Ramos (cell line): ENCODE data around the gene WDR90.

Experiments used
- in situ Hi-C: fragments of 300-500 bp; cut with MboI; formaldehyde crosslinking; loops from one replicate; pipeline ENCODE4 v1.14.3; 2022; ENCODE audit warnings: low sequenced_read_pairs; ENCODE audit not compliant: unreplicated experiment

The WDR90 gene

DNA sequence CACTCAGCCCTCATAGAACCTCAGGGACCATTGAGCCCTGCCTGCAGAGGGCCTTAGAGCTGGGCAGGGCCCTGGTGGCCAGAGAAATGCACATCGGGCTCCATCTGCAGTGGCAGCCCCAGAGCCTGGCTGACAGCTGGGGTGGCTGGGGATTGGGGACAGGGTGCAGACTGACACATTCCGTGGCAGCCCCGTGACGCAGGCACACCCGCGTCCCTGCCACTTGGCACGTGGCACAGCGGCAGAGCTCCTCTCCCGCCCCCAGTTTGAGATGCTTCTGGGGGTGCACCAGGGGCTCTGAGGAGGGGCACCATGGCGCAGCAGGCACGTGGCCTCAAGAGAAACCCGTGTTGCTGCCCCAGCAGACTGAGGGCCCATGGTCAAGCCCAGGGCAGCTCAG is 54.2 kb downstream of the WDR90 start:
- in situ Hi-C loops = loop anchor here (25.0 kb wide), 1 partner anchor 359 kb away; the partner anchor contains the start of gene SSTR5

DNA sequence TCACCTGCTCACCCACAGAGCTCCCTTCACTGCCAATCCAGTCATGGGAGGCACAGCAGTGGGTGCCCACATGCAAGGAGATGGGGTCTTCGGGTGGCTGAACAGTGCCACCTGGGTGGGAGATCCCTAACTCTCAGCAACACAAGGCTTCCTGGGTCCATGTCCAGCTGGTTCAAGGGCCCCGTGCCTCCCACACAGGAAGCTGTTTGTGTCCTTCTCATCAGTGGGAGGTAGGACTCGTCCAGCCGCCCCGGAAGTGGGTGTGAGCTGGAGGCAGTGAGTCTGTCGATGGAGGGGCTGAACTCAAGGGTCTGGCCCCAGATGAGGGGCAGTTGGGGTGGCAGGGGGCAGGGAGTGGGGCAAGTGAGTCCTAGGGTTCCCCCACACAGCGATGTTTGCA is 54.9 kb downstream of the WDR90 start:
- in situ Hi-C loops = loop anchor here (25.0 kb wide), 1 partner anchor 358 kb away; the partner anchor contains the start of gene SSTR5

DNA sequence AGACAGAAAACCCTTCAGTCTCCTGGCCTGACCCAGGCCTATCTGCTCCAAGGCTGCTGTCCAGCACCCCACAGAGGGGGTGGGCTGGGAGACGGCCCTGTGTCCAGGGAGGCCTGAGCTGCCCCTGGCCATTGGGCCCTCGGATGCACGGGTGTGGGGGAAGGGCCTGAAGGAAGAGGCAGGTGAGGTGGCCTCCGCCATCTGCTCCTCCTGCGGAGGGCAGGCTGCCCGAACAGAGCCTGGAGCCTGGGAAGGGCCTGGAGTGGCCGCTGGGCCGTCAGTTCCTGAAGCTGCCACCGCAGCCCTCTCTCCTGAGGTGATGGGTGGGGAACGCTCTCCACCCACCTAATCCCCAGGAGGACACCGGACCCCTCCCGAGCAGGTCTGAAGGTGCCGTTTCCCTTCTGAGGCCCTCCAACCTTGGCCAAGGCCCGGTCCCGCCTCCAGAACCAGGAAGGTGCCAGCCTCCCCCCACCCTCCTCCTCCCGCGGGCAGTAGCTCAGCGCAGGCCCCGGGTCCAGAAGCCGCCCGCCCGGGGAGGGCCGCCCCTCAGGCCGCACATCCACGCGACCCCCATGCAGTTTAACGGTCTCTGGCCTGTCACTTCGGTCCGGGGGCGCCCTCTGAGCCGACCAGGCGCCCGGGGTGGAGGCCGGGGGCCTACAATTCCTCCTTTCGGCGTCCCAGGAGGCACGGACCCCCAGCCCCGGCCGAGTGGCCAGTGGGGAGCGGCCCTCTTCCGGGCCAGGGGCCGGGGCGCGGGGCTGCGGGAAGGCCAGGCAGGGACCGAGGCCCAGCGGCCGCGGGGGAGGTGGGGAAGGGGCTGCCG is 55.6 kb downstream of the WDR90 start:
- in situ Hi-C loops = loop anchor here (25.0 kb wide), 1 partner anchor 358 kb away; the partner anchor contains the start of gene SSTR5

GRCh38 chr16:705431-706188 is 56.4 kb downstream of the WDR90 start, which contains the start of gene FBXL16:
Gene FBXL16 (minus strand): TSS chr16:705801. CDS start chr16:697405, 8,396 bp downstream.
- in situ Hi-C loops = loop anchor here (25.0 kb wide), 1 partner anchor 357 kb away; the partner anchor contains the start of gene SSTR5

- in situ Hi-C loops = loop anchor here (25.0 kb wide), 1 partner anchor 356 kb away; the partner anchor contains the start of gene SSTR5
These were observed 57.3 kb downstream of the WDR90 start for GRCh38 chr16:706189-707061.

DNA sequence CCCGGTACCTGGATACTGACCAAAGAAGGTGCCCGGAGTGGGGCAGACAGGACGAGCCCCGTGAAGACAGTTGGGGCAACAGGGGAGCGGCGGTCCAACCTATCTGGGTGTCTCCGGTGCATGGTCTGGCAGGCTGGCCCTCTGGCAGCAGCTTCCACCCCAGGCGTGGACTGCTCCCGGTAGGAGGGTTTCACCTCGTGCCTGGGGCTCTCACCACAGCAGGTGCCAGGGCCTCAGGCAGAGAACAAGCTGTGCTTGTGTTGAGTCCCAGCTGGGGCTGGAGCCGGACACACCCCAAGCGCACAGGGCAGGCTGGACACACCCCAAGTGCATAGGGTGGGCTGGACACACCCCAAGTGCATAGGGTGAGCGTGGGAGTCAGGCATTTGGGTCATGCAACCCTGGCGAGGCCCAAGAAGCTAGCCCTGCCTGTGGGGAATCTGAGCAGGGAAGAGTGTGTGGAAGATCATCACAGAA is 57.9 kb downstream of the WDR90 start:
- in situ Hi-C loops = loop anchor here (25.0 kb wide), 1 partner anchor 355 kb away; the partner anchor contains the start of gene SSTR5

- in situ Hi-C loops = loop anchor here (25.0 kb wide), 1 partner anchor 354 kb away; the partner anchor contains the start of gene SSTR5
These were observed 58.9 kb downstream of the WDR90 start for GRCh38 chr16:708019-708418.

- in situ Hi-C loops = loop anchor here (25.0 kb wide), 1 partner anchor 353 kb away; the partner anchor contains the start of gene SSTR5
These were observed 59.8 kb downstream of the WDR90 start for GRCh38 chr16:708959-709358.

DNA sequence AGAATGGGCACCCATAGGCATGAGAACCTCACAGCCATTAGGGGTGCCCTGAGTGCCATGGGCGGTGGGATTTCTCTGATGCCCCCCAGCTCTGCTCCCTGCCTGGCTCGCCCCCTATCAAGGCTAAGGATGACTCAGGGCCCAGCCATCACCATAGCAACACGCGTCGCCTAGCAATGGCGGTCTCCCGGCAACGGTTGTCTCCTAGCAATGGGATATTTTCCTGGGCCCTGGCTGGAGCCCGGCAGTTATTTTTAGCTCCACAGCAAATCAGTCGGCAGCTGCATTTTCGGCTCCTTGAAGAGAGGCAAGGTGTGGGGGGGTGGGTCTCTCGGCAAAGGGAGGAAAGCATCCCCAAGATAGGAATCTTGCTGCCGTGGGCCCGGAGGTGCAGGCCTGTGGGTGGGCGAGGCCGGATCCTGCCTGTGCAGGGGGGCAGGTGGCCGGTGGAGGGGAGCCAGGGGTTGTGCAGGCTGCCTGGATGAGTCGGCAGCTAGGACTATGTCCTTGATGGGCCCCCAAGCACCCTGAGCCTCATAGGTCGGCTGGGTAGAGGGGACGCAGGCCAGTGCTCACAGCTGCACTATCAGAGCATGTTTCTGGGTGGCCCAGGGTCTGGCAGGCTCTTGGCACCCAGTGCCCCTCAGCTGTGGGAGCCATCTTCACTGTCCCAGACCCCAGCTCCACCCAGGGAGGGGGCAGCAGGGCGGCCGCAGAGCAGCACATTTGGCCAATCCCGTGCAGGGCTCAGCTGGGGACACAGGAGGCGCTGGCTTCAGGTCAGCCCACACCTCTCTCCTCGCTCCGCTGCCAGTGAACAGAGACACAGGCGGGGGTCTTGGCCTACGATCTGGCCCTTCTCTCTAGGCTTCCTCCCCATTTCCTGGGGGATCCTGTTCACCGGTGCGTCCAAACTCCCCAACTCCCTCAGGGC is 60.7 kb downstream of the WDR90 start:
- in situ Hi-C loops = loop anchor here (5.0 to 25.0 kb wide), 2 partner anchors 77 to 352 kb away; partner anchors contain the start of genes CHTF18, RPUSD1 and SSTR5

- in situ Hi-C loops = loop anchor here (5.0 to 25.0 kb wide), 2 partner anchors 77 to 352 kb away; partner anchors contain the start of genes CHTF18, RPUSD1 and SSTR5
These were observed 61.4 kb downstream of the WDR90 start for GRCh38 chr16:710500-711075.

GRCh38 chr16:711084-711483 is 61.9 kb downstream of the WDR90 start:
- in situ Hi-C loops = loop anchor here (5.0 to 25.0 kb wide), 2 partner anchors 76 to 351 kb away; partner anchors contain the start of genes CHTF18, RPUSD1 and SSTR5

DNA sequence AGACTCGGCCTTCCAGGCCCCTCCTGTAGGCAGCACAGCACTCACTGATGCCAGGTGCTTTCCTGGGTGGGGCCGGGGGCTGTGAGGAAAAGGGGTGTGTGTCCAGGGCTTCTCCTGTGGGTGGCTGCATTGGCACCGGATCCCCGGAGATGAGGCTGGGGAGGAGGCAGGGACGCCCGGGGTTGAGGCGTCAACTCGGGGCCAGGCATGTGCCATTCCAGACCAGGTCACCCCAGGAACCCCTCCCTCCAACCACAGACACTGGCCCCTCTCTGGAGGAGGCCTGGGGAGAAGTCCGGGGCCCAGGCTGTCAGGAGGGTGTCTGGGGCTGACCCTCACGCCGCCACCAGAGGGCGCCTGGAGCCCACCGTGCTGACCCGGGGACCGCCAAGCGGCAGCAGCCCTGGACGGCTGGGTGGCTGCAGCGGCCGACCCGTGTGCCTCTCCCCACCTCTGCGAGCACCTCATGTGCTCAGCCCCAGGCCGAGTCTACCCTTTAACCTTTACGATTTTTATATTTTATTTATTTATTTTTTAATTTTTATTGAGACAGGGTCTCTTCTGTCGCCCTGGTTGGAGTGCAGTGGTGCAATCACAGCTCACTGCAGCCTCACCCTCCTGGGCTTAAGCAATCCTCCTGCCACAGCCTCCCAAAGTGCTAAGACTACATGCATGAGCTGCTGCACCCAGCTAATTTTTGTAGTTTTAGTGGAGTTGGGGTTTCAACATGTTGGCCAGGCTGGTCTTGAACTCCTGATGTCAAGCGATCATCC is 62.6 kb downstream of the WDR90 start:
- in situ Hi-C loops = loop anchor here (5.0 to 25.0 kb wide), 2 partner anchors 76 to 351 kb away; partner anchors contain the start of genes CHTF18, RPUSD1 and SSTR5

DNA sequence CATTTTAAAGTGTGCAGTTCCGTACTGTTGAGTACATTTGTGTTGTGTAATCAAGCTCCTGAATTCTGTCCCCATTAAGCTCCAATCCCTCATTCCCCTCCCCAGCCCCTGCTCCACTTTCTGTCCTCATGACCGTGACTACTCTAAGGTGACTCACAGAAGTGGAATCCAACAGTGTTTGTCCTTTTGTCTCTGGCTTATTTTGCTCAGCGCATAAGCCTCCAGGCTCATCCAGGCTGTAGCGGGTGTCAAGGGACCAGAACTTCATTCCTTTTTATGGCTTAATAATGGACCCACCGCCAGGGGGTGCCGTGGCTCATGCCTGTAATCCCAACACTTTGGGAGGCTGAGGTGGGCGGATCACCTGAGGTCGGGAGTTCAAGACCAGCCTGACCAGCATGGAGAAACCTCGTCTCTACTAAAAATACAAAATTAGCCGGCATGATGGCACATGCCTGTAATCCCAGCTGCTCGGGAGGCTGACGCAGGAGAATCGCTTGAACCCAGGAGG is 63.6 kb downstream of the WDR90 start:
- in situ Hi-C loops = loop anchor here (5.0 to 25.0 kb wide), 2 partner anchors 75 to 350 kb away; partner anchors contain the start of genes CHTF18, RPUSD1 and SSTR5

GRCh38 chr16:714079-714478 is 64.9 kb downstream of the WDR90 start:
- in situ Hi-C loops = loop anchor here (5.0 to 25.0 kb wide), 2 partner anchors 73 to 348 kb away; partner anchors contain the start of genes CHTF18, RPUSD1 and SSTR5

DNA sequence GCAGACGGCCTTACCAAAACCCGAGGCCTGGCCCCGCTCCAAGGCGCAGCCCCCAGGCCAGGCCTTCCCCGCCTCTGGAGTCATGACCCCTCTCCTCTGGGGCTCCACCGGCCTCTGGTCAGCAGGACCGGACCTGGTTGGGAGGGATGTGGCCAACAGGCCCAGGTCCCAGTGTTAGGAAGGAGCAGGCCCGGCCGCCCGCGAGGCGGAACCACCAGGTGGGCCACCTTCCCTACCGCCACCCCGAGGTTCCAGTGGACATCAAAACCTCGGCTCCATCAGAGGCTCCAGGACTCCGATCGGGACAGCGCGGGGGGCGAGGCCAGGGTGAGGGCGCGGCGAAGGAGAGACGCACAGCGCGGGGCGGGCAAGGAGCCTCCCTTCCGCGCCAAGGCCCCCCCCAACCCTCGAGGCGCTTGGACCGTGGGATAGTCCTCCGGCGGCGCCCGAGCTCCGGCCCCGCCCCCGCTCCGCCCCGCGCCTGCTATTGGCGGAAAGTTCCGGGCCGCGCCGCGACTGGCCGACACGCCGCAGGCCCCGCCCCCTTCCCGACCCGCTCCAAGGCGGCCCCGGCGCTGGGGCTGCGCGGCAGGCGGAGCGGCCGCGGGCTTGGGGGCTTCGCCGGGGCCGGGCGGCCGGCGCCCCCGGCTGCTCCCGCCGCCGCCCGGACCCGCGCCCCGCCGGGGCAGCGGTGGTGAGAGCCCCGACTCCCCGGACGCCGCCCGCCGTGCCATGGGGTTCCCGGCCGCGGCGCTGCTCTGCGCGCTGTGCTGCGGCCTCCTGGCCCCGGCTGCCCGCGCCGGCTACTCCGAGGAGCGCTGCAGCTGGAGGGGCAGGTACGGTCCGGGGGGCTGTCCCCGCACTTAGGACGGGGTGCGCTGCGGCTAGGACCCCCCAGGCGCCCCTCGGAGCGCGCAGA is 65.7 kb downstream of the WDR90 start, which contains the start of gene METRN:
Gene METRN (plus strand): TSS at position 561 of the 919 bp plus-strand sequence. CDS start 172 bp downstream, at position 733.
- in situ Hi-C loops = loop anchor here (5.0 to 25.0 kb wide), 2 partner anchors 72 to 347 kb away; partner anchors contain the start of genes CHTF18, RPUSD1 and SSTR5
